ENCODE data around the gene BMPR2. TPM values are rescaled to one million over a fixed set of nuclear protein-coding genes. Genes with fewer than 3 reads are reported as not detected.

Gene BMPR2
- total and polyA plus RNA-seq, 2 of the 4 experiments (the other 2 are of a cell fraction): 17.0 to 30.1 TPM

GRCh38 chr2:202508686-202509085, 132.6 kb downstream of the BMPR2 start:
- H3K23ac ChIP-seq (ENCODE audit: low read depth, low read length): peak overlapping the region; percentile 1; the same call in 1 of the 2 replicates
- no peak overlapping the region for H2AFZ ChIP-seq (replicated peaks; ENCODE audit: low read length, poor library complexity)
- TF ChIP-seq, protein P1, sequence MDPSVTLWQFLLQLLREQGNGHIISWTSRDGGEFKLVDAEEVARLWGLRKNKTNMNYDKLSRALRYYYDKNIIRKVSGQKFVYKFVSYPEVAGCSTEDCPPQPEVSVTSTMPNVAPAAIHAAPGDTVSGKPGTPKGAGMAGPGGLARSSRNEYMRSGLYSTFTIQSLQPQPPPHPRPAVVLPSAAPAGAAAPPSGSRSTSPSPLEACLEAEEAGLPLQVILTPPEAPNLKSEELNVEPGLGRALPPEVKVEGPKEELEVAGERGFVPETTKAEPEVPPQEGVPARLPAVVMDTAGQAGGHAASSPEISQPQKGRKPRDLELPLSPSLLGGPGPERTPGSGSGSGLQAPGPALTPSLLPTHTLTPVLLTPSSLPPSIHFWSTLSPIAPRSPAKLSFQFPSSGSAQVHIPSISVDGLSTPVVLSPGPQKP (IDR thresholded peaks at IDR 0.05; ENCODE audit: borderline replicate concordance, low read depth, low read length): no peak
- TF ChIP-seq SMC3 (IDR thresholded peaks at IDR 0.05; ENCODE audit: low read depth, low read length) (no peak), CHD1 (IDR thresholded peaks at IDR 0.05; ENCODE audit: low read depth, low read length) (no peak), RAD21 (IDR thresholded peaks at IDR 0.05; ENCODE audit: low read length) (no peak), POLR2A (IDR thresholded peaks at IDR 0.05; ENCODE audit: low read depth, low read length) (no peak), MAZ (IDR thresholded peaks at IDR 0.05; ENCODE audit: borderline replicate concordance, low read depth, low read length) (no peak), MAFK (IDR thresholded peaks at IDR 0.05; ENCODE audit: low read depth, low read length) (no peak), CEBPB (IDR thresholded peaks at IDR 0.05; ENCODE audit: low read depth, low read length) (no peak), USF2 (IDR thresholded peaks at IDR 0.05; ENCODE audit: low read depth, low read length) (no peak), FOS (IDR thresholded peaks at IDR 0.05; ENCODE audit: low read depth, low read length) (no peak), NFE2L2 (IDR thresholded peaks at IDR 0.05; ENCODE audit: low read depth, low read length) (no peak), RFX5 (IDR thresholded peaks at IDR 0.05; ENCODE audit: low read depth, low read length) (no peak)
- TF ChIP-seq, protein P2, sequence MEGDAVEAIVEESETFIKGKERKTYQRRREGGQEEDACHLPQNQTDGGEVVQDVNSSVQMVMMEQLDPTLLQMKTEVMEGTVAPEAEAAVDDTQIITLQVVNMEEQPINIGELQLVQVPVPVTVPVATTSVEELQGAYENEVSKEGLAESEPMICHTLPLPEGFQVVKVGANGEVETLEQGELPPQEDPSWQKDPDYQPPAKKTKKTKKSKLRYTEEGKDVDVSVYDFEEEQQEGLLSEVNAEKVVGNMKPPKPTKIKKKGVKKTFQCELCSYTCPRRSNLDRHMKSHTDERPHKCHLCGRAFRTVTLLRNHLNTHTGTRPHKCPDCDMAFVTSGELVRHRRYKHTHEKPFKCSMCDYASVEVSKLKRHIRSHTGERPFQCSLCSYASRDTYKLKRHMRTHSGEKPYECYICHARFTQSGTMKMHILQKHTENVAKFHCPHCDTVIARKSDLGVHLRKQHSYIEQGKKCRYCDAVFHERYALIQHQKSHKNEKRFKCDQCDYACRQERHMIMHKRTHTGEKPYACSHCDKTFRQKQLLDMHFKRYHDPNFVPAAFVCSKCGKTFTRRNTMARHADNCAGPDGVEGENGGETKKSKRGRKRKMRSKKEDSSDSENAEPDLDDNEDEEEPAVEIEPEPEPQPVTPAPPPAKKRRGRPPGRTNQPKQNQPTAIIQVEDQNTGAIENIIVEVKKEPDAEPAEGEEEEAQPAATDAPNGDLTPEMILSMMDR (conservative IDR thresholded peaks at IDR 0.05; ENCODE audit: low read depth, low read length): no peak
- H3K4ac ChIP-seq (ENCODE audit: low read depth, low read length): no peak overlapping the region
- H3K56ac ChIP-seq (ENCODE audit: extremely low read depth, insufficient read depth, low read length): no peak overlapping the region
- no CpG with 5 or more reads among the region's 2 CpGs for WGBS, 2 experiments (ENCODE audit: extremely low coverage in 2 of 2, insufficient read length in 1 of 2)
- H3K18ac ChIP-seq (ENCODE audit: low read depth, low read length): no peak overlapping the region
- H3K27me3 ChIP-seq (ENCODE audit: control insufficient read depth, insufficient read depth, low read length): no peaks in the 10 kb centered on the region
- no peak overlapping the region for H2BK15ac ChIP-seq (ENCODE audit: low read depth, low read length)
- H3K4me3 ChIP-seq (ENCODE audit: insufficient read depth, low read depth, low read length): no peak overlapping the region
- H3K4me2 ChIP-seq (ENCODE audit: low read depth, low read length): peak overlapping the region; percentile 27; the same call in 1 of the 2 replicates
- no peak overlapping the region for H2AK5ac ChIP-seq (ENCODE audit: low read depth, low read length)
- ChIA-PET POLR2A (ENCODE audit: unreplicated experiment) (no interaction called here), CTCF (no interaction called here)
- H3K9me3 ChIP-seq (ENCODE audit: control insufficient read depth, insufficient read depth, low read length): no peaks in the 10 kb centered on the region
- H3K79me1 ChIP-seq (ENCODE audit: low read depth in 1 of 2, low read length in 2 of 2): peaks cover 21 to 33% of the 10 kb centered on the region in 2 experiments
- H4K91ac ChIP-seq (ENCODE audit: insufficient read depth, low read depth, low read length): no peak overlapping the region
- H3K9ac ChIP-seq (ENCODE audit: low read depth, low read length): no peak overlapping the region
- intact Hi-C loops (cut with micrococcal nuclease): loop anchor here (5.0 kb wide), 1 partner anchor 131 kb away; the partner anchor contains the start of gene BMPR2
- no peak overlapping the region for H2BK20ac ChIP-seq (ENCODE audit: low read depth, low read length)
- no peak overlapping the region for H3K14ac ChIP-seq (replicated peaks; ENCODE audit: low read depth, low read length)
- H4K20me1 ChIP-seq (ENCODE audit: insufficient read depth, low read length): no peaks in the 10 kb centered on the region
- peaks cover 2% of the 10 kb centered on the region; the same call in 1 of the 2 replicates for H3K36me3 ChIP-seq (ENCODE audit: control insufficient read depth, insufficient read depth, low read length)
- no TSS peak for BruUV-seq (replicated peaks)
- H3K27ac ChIP-seq (ENCODE audit: insufficient read depth, low read length): no peak overlapping the region
- ATAC-seq (ENCODE audit: low read depth) (peak; percentile 53), DNase-seq (peak; percentile 26)
- in situ Hi-C loops (cut with MboI; ENCODE audit: low sequenced_read_pairs): no loop called here
- dilution Hi-C loops (cut with HindIII; ENCODE audit: low sequenced_read_pairs, unreplicated experiment): no loop called here
- H4K5ac ChIP-seq (ENCODE audit: low read depth, low read length): no peak overlapping the region
- no peak overlapping the region for H4K8ac ChIP-seq (ENCODE audit: low read depth in 2 of 2, low read length in 2 of 2)
- H2AK9ac ChIP-seq (replicated peaks; ENCODE audit: low read depth, low read length, poor library complexity): no peak overlapping the region
- H2BK120ac ChIP-seq (ENCODE audit: low read depth, low read length): peak overlapping the region; percentile 8; the same call in 1 of the 2 replicates
- H3K4me1 ChIP-seq (ENCODE audit: control insufficient read depth, insufficient read depth, low read length): peaks cover 2% of the 10 kb centered on the region; the same call in 1 of the 2 replicates
- H2BK5ac ChIP-seq (ENCODE audit: low read depth, low read length, poor library complexity, severe bottlenecking): peak overlapping the region; percentile 15
- H3K9me1 ChIP-seq (ENCODE audit: insufficient read depth, low read length): 0 out of 2 replicates have a peak, but pooled peaks cover 3% of the 10 kb centered on the region
